NCI-H510A (cell line): ENCODE results near the gene CSNK2A1.
"Not testable (repeated sequence)": the region's sequence is repeated elsewhere in the genome, so short reads cannot be mapped to it uniquely, and the experiment has no call there.

Experiments
- DNase-seq: peaks from one replicate; lab custom pipeline; 2025; lab: John Stamatoyannopoulos, UW

The CSNK2A1 gene

DNA sequence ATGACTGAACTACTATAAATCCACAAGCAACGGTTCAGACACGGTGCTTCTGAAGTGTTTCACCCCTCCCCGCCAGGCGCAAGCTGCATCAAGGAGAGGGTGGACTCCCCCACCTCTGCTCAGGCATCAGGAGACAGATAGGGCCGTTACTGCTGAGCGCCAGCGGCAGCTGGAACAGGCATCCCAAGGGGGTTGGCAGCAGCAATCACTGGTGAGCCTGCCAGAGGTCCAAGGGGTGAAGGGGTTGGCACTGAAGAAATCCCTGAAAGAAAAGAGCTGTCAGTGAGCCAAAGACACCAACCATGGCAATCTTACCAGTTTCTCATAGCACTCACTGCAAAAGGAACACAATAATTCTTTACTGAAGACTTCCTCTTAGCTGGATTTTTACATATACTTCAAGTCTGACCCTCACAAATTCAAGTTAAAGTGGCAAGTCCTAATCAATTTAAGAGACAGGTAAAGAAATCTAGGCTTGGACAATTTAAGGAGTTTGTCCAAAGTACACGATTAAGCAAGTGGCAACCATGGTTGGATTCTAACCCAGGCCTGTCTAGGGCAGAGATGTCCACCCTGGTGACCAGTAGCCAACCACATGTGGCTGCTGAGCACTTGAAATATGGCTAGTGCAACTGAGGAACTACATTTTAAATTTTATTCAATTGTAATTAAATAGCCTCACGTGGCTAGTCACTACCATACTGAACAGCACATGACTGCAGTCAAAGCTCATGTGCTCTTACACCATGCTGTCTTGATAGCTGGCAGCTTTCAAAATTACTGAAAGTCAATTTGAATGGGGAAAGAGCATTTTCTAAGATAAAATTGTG is 59.6 kb downstream of the CSNK2A1 start:
- no peak for DNase-seq

DNA sequence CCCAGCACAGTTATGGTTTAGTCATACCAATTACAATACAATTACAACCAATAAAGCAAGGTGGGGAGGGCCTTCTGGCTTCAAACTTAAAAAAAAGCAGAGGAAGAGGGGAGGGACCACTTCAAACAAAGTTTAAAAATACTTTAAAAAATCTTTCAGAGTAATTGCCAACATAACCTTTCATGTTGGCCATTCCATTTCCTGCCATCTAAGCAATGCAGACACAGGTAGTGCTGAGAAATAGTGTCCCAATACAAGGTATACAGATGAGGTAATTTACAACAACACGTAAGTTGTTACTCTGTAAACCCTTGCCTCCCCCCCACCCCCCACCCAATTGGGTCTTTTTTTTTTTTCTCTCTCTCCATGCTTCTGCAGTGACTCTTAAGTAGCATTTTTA is 62.4 kb downstream of the CSNK2A1 start:
- DNase-seq: no peak

- no peak for DNase-seq
These were observed 63.5 kb downstream of the CSNK2A1 start for GRCh38 chr20:480044-480443.

GRCh38 chr20:479487-479886 is 64.1 kb downstream of the CSNK2A1 start:
- no peak for DNase-seq

GRCh38 chr20:478949-479429 is 64.6 kb downstream of the CSNK2A1 start:
- DNase-seq: peak; percentile 25

GRCh38 chr20:478010-478948 is 65.3 kb downstream of the CSNK2A1 start:
- DNase-seq: no peak

GRCh38 chr20:476561-477249 is 66.9 kb downstream of the CSNK2A1 start:
- DNase-seq: not testable (repeated sequence)

- no peak for DNase-seq
These were observed 67.9 kb downstream of the CSNK2A1 start for GRCh38 chr20:475463-476357.

- DNase-seq: no peak
These were observed 69.0 kb downstream of the CSNK2A1 start for GRCh38 chr20:474581-474980.

DNA sequence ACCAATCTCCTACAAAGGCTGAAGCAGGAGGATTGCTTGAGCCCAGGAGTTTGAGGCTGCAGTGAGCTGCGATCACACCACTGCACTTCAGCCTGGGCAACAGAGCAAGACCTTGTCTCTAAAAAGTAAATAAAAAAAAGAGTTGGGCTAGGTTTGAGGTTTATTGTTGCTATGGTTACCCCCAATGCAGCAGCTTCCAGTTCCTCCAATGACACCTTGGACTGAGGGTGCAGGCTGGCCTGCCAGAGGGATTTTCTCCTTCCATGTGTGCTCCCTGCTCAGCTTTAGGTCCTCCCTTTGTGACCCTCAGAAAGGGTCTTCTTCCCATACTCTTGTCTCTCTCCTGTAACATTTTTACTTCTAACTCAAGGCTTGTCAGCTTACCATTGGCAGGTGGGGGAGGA is 70.7 kb downstream of the CSNK2A1 start:
- DNase-seq: no peak

- no peak for DNase-seq
These were observed 71.3 kb downstream of the CSNK2A1 start for GRCh38 chr20:472137-472846.

- no peak for DNase-seq
These were observed 73.7 kb downstream of the CSNK2A1 start for GRCh38 chr20:469746-470490.

GRCh38 chr20:467755-468154 is 75.8 kb downstream of the CSNK2A1 start:
- no peak for DNase-seq

DNA sequence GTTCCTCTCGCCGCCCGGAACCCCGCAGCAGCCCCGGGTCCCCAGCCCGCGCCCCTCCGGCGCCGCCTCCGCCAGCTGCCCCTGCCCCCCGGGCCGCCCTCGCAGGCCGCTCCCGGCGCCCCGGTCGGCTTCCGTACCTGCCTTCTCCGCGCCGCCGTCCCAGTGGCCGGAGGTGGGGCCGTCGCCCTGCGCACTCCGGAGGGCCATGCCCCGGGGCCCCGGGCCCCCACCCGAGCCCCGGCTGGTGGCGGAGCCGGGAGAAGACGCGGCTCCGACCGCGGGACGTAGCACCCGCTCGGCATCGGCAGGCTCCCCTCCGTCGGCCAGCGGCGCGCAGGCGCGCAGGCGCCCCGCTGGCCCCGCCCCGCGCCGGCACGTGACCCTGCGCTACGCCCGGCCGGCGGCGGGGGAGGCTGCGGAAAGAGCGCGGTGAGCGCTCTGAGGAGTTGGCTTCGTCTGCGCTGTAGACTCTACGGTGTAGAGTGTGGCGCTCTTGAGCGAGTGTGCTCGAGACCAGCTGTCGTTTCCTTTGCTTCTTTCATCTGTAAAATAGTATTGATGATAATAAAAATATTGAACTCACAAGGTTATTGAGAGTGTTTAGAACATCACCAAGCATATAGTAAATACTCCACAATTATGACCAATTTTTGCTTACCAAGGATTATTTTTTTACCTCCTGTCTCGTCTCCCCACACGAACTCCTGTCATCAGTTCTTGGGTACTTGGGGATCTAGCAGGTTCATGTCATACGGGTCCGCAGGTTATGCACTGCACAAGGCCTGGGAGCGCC is 81.2 kb downstream of the CSNK2A1 start, which contains the start of gene TBC1D20:
Gene TBC1D20, minus strand, starts transcription at position 335 of the 793 bp plus-strand sequence. Its CDS starts 128 bp downstream, at position 207.
- peak; percentile 89 for DNase-seq

DNA sequence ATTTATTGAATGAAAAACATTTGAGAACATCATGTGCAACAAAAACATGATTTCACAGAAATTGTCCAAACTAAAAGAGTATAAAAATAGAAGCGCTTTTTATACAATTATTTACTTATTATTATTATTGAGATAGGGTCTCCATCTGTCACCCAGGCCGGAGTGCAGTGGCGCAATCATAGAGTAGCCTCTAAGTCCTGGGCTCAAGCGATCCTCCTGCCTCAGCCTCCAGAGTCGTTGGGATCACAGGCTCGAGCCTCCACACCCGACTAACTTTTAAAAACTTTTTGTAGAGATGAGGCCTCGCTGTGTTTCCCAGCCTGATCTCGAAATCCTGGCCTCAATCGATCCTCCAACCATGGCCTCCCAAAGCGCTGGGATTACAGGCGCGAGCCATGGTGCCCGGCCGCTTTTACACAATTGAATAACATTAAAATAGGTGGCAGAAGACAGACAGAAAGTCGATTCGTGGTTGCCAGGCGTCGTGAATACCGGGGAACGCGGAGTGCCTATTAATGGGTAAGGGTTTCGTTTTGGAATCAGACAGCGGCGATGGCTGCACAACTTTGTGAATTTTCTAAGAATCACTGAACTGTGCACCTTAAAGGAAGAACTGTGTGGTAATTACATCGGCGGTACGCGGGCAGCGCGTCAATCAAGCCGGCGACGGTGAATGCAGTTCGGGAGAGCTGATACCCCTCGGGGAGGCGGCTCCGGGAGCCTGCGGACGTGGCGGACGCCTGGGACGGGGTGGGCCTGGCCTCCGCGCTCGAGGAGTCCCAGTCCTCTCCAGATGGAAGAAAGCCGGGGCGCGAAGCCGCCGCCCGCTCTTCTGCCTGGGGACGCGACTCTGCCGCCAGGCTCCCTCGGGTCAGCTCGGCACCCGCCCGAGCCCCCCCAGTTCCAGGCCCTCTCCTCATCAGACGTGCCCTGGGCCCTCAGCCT is 82.1 kb downstream of the CSNK2A1 start:
- DNase-seq: peak; percentile 31

DNA sequence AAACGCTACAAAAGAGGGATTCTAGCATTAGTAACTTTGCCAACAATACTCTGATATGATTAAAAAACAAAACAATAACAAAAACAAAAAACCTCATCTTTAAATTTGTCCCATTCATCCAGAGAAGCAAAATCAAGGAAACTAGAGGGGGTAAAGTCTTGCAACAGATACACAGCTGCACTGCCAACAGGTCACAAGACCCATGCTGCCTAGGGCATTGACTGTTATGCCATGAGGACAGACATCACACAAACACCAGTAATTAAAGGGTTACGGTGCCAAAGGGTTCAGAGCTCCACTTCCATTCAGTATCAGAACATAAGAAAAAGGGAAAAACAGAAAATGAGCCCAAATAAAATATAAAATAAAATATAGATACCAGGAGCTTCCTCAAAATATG is 82.9 kb downstream of the CSNK2A1 start:
- no peak for DNase-seq

GRCh38 chr20:460180-460579 is 83.4 kb downstream of the CSNK2A1 start:
- DNase-seq: no peak

DNA sequence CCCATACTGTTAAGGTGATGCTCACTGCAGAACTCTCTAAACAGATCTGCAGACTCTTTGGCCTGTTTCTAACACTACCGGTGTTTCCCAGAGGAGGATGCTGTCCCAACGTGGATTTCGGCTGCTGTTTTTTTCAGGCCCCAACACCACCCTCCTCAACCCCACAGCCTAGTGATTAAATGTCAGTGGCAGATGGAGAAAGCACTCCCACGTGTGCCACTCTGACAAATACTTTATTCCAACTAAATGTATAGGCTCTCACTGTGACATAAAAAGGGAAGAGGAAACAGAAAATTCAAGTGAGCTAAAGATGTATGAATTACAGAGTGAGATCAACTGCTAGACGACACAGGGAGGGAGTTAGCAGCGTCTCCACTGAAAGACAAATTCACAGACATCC is 84.8 kb downstream of the CSNK2A1 start:
- no peak for DNase-seq
